Cardiac septum (tissue), 1 donor: Measurements from ENCODE around the gene NQO2. TPM values are rescaled to one million over a fixed set of nuclear protein-coding genes. Genes with fewer than 3 reads are reported as not detected.
"Not testable (repeated sequence)": the region's sequence is repeated elsewhere in the genome, so short reads cannot be mapped to it uniquely, and the experiment has no call there.

Experiments
- DNase-seq: peaks from one replicate; pipeline ENCODE4 v3.0.0-alpha.2; 2020; ENCODE audit warnings: low spot score
- intact Hi-C: fragments of 100-400 bp; cut with DNase I; formaldehyde crosslinking; loops from one replicate; pipeline ENCODE4 v1.14.0; 2022
- total RNA-seq: library from RNA; stranded (reverse); fragmentation: NEBNext Ultra II Directional; extraction: Animal tissue kit (Norgen Biotek cat#: 25700); gene quantifications from one replicate; pipeline ENCODE4 v1.2.1, GENCODE V29; 2021
- donor health status: DM: no; HTN: no; CAD: no.

The NQO2 gene
- total RNA-seq, 1 donor from 2014 or later = 37.9 TPM

- DNase-seq = peak; percentile 51
- intact Hi-C loops = no loop called here
Measured at GRCh38 chr6:3007571-3007970, 7.9 kb downstream of the NQO2 start.

GRCh38 chr6:3008712-3009265 is 9.1 kb downstream of the NQO2 start:
- DNase-seq = peak; percentile 7
- intact Hi-C loops = not testable (repeated sequence)

GRCh38 chr6:3009930-3010329 is 10.2 kb downstream of the NQO2 start:
- intact Hi-C loops = no loop called here
- no peak for DNase-seq

- intact Hi-C loops = no loop called here
Measured at GRCh38 chr6:3011158-3011557, 11.5 kb downstream of the NQO2 start.

GRCh38 chr6:3011592-3011991 is 11.9 kb downstream of the NQO2 start:
- intact Hi-C loops = no loop called here

More at GRCh38 chr6:3011158-3011557, 11.5 kb downstream of the NQO2 start:
- DNase-seq = no peak

GRCh38 chr6:3013486-3013885 is 13.8 kb downstream of the NQO2 start:
- peak; percentile 94 for DNase-seq
- intact Hi-C loops = no loop called here

More at GRCh38 chr6:3011592-3011991, 11.9 kb downstream of the NQO2 start:
- no peak for DNase-seq

GRCh38 chr6:3013901-3014674 is 14.4 kb downstream of the NQO2 start:
- no peak for DNase-seq
- intact Hi-C loops = no loop called here

- DNase-seq = no peak
- intact Hi-C loops = no loop called here
Measured at GRCh38 chr6:3014675-3015066, 15.0 kb downstream of the NQO2 start.

- intact Hi-C loops = no loop called here
- no peak for DNase-seq
Measured at GRCh38 chr6:3015144-3015543, 15.4 kb downstream of the NQO2 start.

- intact Hi-C loops = no loop called here
- DNase-seq = no peak
Measured at GRCh38 chr6:3016473-3017280, 17.0 kb downstream of the NQO2 start.

- intact Hi-C loops = no loop called here
- DNase-seq = no peak
Measured at GRCh38 chr6:3017304-3017703, 17.6 kb downstream of the NQO2 start.

GRCh38 chr6:3019065-3019464 is 19.4 kb downstream of the NQO2 start:
- intact Hi-C loops = no loop called here

GRCh38 chr6:3019749-3020320 is 20.1 kb downstream of the NQO2 start:
- intact Hi-C loops = no loop called here
- no peak for DNase-seq

More at GRCh38 chr6:3019065-3019464, 19.4 kb downstream of the NQO2 start:
- DNase-seq = no peak

GRCh38 chr6:3020976-3021598 is 21.4 kb downstream of the NQO2 start:
- DNase-seq, intact Hi-C loops: not testable (repeated sequence)

- DNase-seq = peak; percentile 84
- intact Hi-C loops = no loop called here
Measured at GRCh38 chr6:3022765-3023662, 23.3 kb downstream of the NQO2 start.

GRCh38 chr6:3023663-3024483 is 24.2 kb downstream of the NQO2 start:
- intact Hi-C loops = loop anchor here (1.0 kb wide), 1 partner anchor 24 kb away; no protein-coding TSS in a partner anchor
- peak; percentile 98 for DNase-seq

GRCh38 chr6:3026791-3027626 is 27.3 kb downstream of the NQO2 start:
- intact Hi-C loops = no loop called here
- no peak for DNase-seq
